Neural cell (in vitro differentiated cells): ENCODE results near the gene KRT86. TPM values are rescaled to one million over a fixed set of nuclear protein-coding genes. Genes with fewer than 3 reads are reported as not detected.

Experiments
- H2AFZ ChIP-seq: fragments of 200-600, 300-800 bp; sonication (generic), shearing (Covaris generic); 2 replicates; pipeline ENCODE4 v1.6.0; 2014; ENCODE audit warnings: low read depth, mild to moderate bottlenecking, antibody characterized with exemption, low read length, moderate library complexity
- H3F3A ChIP-seq: fragments of 200-600 bp; shearing (Covaris generic); 2 replicates; pipeline ENCODE4 v1.6.1; 2016; ENCODE audit warnings: mild to moderate bottlenecking, moderate library complexity, mixed read lengths, antibody characterized with exemption, low read length; ENCODE audit not compliant: insufficient read depth, poor library complexity, severe bottlenecking
- H3K27ac ChIP-seq: fragments of 200-600, 300-800 bp; sonication (generic), shearing (Covaris generic); 2 replicates; pipeline ENCODE4 v1.5.1; 2014; ENCODE audit warnings: mild to moderate bottlenecking, low read length, moderate library complexity
- H3K27me3 ChIP-seq: fragments of 300-800, 200-600 bp; sonication (generic), shearing (Covaris generic); 2 replicates; pipeline ENCODE4 v1.6.0; 2014; ENCODE audit warnings: mild to moderate bottlenecking, low read depth, low read length, moderate library complexity; ENCODE audit not compliant: insufficient read depth
- H3K36me3 ChIP-seq: fragments of 300-800, 200-600 bp; sonication (generic), shearing (Covaris generic); 2 replicates; pipeline ENCODE4 v1.5.1; 2014; ENCODE audit warnings: mild to moderate bottlenecking, antibody characterized with exemption, low read length, moderate library complexity; ENCODE audit not compliant: insufficient read depth
- H3K4me2 ChIP-seq: fragments of 300-800, 200-600 bp; sonication (generic), shearing (Covaris generic); 2 replicates; pipeline ENCODE4 v1.6.0; 2014; ENCODE audit warnings: mild to moderate bottlenecking, low read length
- H3K4me3 ChIP-seq: fragments of 300-800, 200-600 bp; sonication (generic), shearing (Covaris generic); 2 replicates; pipeline ENCODE4 v1.5.1; 2014; ENCODE audit warnings: mild to moderate bottlenecking, low read length, moderate library complexity
- H3K79me2 ChIP-seq: fragments of 200-600 bp; shearing (Covaris generic); replicated peaks from 2 replicates; pipeline ENCODE4 v1.6.0; 2014; ENCODE audit warnings: mild to moderate bottlenecking, low read length, moderate library complexity; ENCODE audit not compliant: insufficient read depth
- H3K9ac ChIP-seq: fragments of 300-800, 200-600 bp; sonication (generic), shearing (Covaris generic); 2 replicates; pipeline ENCODE4 v1.6.1; 2016; ENCODE audit warnings: mild to moderate bottlenecking, low read length, mixed read lengths
- H3K9me2 ChIP-seq: fragments of 200-600 bp; shearing (Covaris generic); 2 replicates; pipeline ENCODE4 v1.6.1; 2016; ENCODE audit warnings: mild to moderate bottlenecking, low read length, mixed read lengths; ENCODE audit not compliant: insufficient read depth
- H3K9me3 ChIP-seq: fragments of 200-600, 300-800 bp; sonication (generic), shearing (Covaris generic); 2 replicates; pipeline ENCODE4 v1.6.1; 2016; ENCODE audit warnings: mild to moderate bottlenecking, mixed run types, low read length, moderate library complexity, mixed read lengths
- H4K20me1 ChIP-seq: fragments of 200-600 bp; shearing (Covaris generic); 2 replicates; pipeline ENCODE4 v1.6.1; 2016; ENCODE audit warnings: mild to moderate bottlenecking, mixed run types; ENCODE audit not compliant: insufficient read depth
- EP300 ChIP-seq: fragments of 450-650 bp; conservative IDR thresholded peaks from 2 replicates; pipeline ENCODE4 v1.6.1; 2014; ENCODE audit warnings: antibody characterized with exemption, mild to moderate bottlenecking, moderate library complexity; ENCODE audit not compliant: poor library complexity, severe bottlenecking
- EZH2 ChIP-seq: fragments of 200-600, 300-800 bp; shearing (Covaris generic), sonication (generic); IDR thresholded peaks from 2 replicates; pipeline ENCODE4 v1.6.1; 2014; ENCODE audit warnings: antibody characterized with exemption, low read length, borderline replicate concordance, mild to moderate bottlenecking; ENCODE audit not compliant: insufficient read depth, poor library complexity, severe bottlenecking
- MXI1 ChIP-seq: fragments of 450-650 bp; conservative IDR thresholded peaks from 2 replicates; pipeline ENCODE4 v1.6.1; 2014; ENCODE audit warnings: antibody characterized with exemption, mild to moderate bottlenecking; ENCODE audit not compliant: poor library complexity, severe bottlenecking
- POLR2AphosphoS5 ChIP-seq: IDR thresholded peaks from 2 replicates; pipeline ENCODE4 v1.6.1; 2012
- RAD21 ChIP-seq: fragments of 450-650 bp; conservative IDR thresholded peaks from 2 replicates; pipeline ENCODE4 v1.6.1; 2014; ENCODE audit warnings: antibody characterized with exemption, mild to moderate bottlenecking, moderate library complexity
- REST ChIP-seq: IDR thresholded peaks from 2 replicates; pipeline ENCODE4 v1.6.1; 2012; ENCODE audit warnings: borderline replicate concordance
- SMC3 ChIP-seq: fragments of 450-650 bp; conservative IDR thresholded peaks from 2 replicates; pipeline ENCODE4 v1.6.1; 2014; ENCODE audit warnings: antibody characterized with exemption, mild to moderate bottlenecking, moderate library complexity; ENCODE audit not compliant: poor library complexity
- TAF1 ChIP-seq: IDR thresholded peaks from 2 replicates; pipeline ENCODE4 v1.6.1; 2012; ENCODE audit warnings: low read depth
- polyA plus RNA-seq: library from polyadenylated mRNA; depleted of rRNA; stranded (reverse); fragments of >200 nt; gene quantifications from 2 replicates; pipeline ENCODE4 v1.2.3, GENCODE V29; 2014
- TF ChIP-seq, protein P1 (sequence below): fragments of 450-650 bp; IDR thresholded peaks from 2 replicates; pipeline ENCODE4 v1.5.1; 2014; ENCODE audit warnings: antibody characterized with exemption, mild to moderate bottlenecking, moderate library complexity; ENCODE audit not compliant: poor library complexity, severe bottlenecking

The KRT86 gene
- polyA plus RNA-seq, 1 donor from 2014 or later = not detected

DNA sequence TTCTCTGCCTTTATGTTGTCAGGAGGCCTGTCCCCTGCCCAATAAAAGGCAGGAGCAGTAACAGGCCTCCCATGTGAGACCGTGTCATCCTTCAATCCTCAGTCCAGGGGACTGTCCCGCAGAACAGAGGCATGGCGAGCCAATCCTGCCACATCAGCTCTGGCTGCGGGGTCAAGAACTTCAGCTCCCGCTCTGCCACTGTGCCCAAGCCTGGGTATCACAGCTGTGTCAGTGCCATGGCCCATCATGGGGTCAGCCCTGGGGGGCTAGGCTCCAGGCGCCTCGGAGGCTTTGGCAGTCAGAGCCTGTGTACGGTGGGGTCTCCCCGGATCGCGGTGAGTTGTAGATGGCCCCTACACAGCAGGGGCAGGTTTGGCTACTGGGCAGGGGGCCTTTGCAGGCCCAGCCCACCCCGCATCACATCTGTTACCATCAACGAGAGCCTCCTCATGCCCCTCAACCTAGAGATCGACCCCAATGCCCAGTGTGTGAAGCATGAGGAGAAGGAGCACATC, 66.7 kb downstream of the KRT86 start:
- Histone ChIP-seq H2AFZ (no peak overlapping the region), H3K9ac (no peak overlapping the region), H3K79me2 (no peaks in the 10 kb centered on the region), H3K36me3 (no peaks in the 10 kb centered on the region), H3K4me3 (no peak overlapping the region), H3K27me3 (no peaks in the 10 kb centered on the region), H3K4me2 (no peak overlapping the region), H3K9me2 (no peaks in the 10 kb centered on the region), H3K9me3 (no peaks in the 10 kb centered on the region), H3F3A (no peaks in the 10 kb centered on the region), H3K27ac (no peak overlapping the region), H4K20me1 (no peaks in the 10 kb centered on the region)
- TF ChIP-seq EP300 (no peak), POLR2AphosphoS5 (no peak), SMC3 (no peak), REST (no peak), RAD21 (no peak), MXI1 (no peak), TAF1 (no peak), EZH2 (no peak)
- TF ChIP-seq, protein P1, sequence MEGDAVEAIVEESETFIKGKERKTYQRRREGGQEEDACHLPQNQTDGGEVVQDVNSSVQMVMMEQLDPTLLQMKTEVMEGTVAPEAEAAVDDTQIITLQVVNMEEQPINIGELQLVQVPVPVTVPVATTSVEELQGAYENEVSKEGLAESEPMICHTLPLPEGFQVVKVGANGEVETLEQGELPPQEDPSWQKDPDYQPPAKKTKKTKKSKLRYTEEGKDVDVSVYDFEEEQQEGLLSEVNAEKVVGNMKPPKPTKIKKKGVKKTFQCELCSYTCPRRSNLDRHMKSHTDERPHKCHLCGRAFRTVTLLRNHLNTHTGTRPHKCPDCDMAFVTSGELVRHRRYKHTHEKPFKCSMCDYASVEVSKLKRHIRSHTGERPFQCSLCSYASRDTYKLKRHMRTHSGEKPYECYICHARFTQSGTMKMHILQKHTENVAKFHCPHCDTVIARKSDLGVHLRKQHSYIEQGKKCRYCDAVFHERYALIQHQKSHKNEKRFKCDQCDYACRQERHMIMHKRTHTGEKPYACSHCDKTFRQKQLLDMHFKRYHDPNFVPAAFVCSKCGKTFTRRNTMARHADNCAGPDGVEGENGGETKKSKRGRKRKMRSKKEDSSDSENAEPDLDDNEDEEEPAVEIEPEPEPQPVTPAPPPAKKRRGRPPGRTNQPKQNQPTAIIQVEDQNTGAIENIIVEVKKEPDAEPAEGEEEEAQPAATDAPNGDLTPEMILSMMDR = no peak

GRCh38 chr12:52342781-52343490, 68.5 kb downstream of the KRT86 start:
- no peaks in the 10 kb centered on the region for H3K9me2 ChIP-seq
- H3K79me2 ChIP-seq = no peaks in the 10 kb centered on the region
- no peak for TF ChIP-seq EZH2
- no peak for TF ChIP-seq SMC3
- no peak for TF ChIP-seq REST
- TF ChIP-seq TAF1 = no peak
- no peak for TF ChIP-seq MXI1
- no peak for TF ChIP-seq EP300
- no peak for TF ChIP-seq RAD21
- TF ChIP-seq POLR2AphosphoS5 = no peak
- TF ChIP-seq, protein P1 = no peak
- H3K36me3 ChIP-seq = no peaks in the 10 kb centered on the region
- H3K9ac ChIP-seq = no peak overlapping the region
- no peaks in the 10 kb centered on the region for H4K20me1 ChIP-seq
- H3K4me3 ChIP-seq = no peak overlapping the region
- H3K27ac ChIP-seq = no peak overlapping the region
- H3F3A ChIP-seq = no peaks in the 10 kb centered on the region
- H3K27me3 ChIP-seq = no peaks in the 10 kb centered on the region
- no peaks in the 10 kb centered on the region for H3K9me3 ChIP-seq
- no peak overlapping the region for H2AFZ ChIP-seq
- H3K4me2 ChIP-seq = no peak overlapping the region
